A549 (cell line): ENCODE data around the gene PIM3. TPM values are rescaled to one million over a fixed set of nuclear protein-coding genes. Genes with fewer than 3 reads are reported as not detected.
A peak's percentile ranks its signal among the peaks of the same experiment; 100 is the strongest.

ENCODE experiments used
- ATAC-seq, 2 experiments: fragments of 200-7000 bp in 1 of 2; fragments of >200 bp in 1 of 2; cut with Nextera tagmentation in 1 of 2; cut with Tn5 transposase in 1 of 2; 3 replicates each; pipeline versions ENCODE4 v1.8.0 to v1.9.1; 2018 to 2020; ENCODE audit warnings: mild to moderate bottlenecking in 1 of 2, moderate library complexity in 1 of 2
- CTCF ChIA-PET: fragments of 300-600 bp; sonication (Branson Sonifier 250); formaldehyde crosslinking; extraction: SDS; loops from one replicate; lab custom pipeline; 2021; ENCODE audit warnings: antibody characterized with exemption, inconsistent platforms; lab: Yijun Ruan, JAX
- POLR2A ChIA-PET: fragments of 350-600 bp; formaldehyde crosslinking; extraction: SDS; loops from one replicate; lab custom pipeline; 2021; ENCODE audit warnings: antibody characterized with exemption, inconsistent platforms; lab: Yijun Ruan, JAX
- DNase-seq, 2 experiments: peaks; one replicate each; pipeline versions ENCODE4 v3.0.0 to v3.0.0-alpha.2; 2011 to 2016; ENCODE audit warnings: low read depth in 1 of 2, low spot score in 1 of 2
- FAIRE-seq: peaks from 2 replicates; lab custom pipeline; 2011; peaks lifted over from hg19 to GRCh38; lab: Jason Lieb, UNC
- H3K27ac ChIP-seq, 2 experiments: fragments of >200 bp; sonication (Bioruptor Twin); formaldehyde crosslinking; 3 replicates each; pipeline ENCODE4 v1.5.1; 2016 to 2017
- H3K4me1 ChIP-seq: fragments of >200 bp; sonication (Bioruptor Twin); formaldehyde crosslinking; 3 replicates; pipeline ENCODE4 v1.6.1; 2016
- H3K4me2 ChIP-seq: fragments of >200 bp; sonication (Bioruptor Twin); formaldehyde crosslinking; 3 replicates; pipeline ENCODE4 v1.6.1; 2016
- H3K4me3 ChIP-seq: fragments of >200 bp; sonication (Bioruptor Twin); formaldehyde crosslinking; 3 replicates; pipeline ENCODE4 v1.5.1; 2016
- H3K9me3 ChIP-seq: fragments of >200 bp; sonication (Bioruptor Twin); formaldehyde crosslinking; 3 replicates; pipeline ENCODE4 v1.6.1; 2016
- CBX2 ChIP-seq: fragments of 200-600 bp; sonication (generic); IDR thresholded peaks from 2 replicates; pipeline ENCODE4 v1.6.1; 2016; ENCODE audit warnings: low read depth, mild to moderate bottlenecking, borderline replicate concordance
- CBX8 ChIP-seq: fragments of 200-600 bp; sonication (generic); IDR thresholded peaks from 2 replicates; pipeline ENCODE4 v1.6.1; 2016
- CEBPB ChIP-seq, 2 experiments: fragments of >200 bp in 1 of 2; sonication (Bioruptor Twin) in 1 of 2; formaldehyde crosslinking in 1 of 2; IDR thresholded peaks; 2 replicates each; pipeline ENCODE4 v1.6.1; 2012 to 2016
- CHD2 ChIP-seq: fragments of 150-350 bp; IDR thresholded peaks from 2 replicates; pipeline ENCODE4 v1.6.1; 2014; ENCODE audit warnings: low read length; ENCODE audit not compliant: partially characterized antibody
- CTCF ChIP-seq: fragments of >200 bp; sonication (Bioruptor Twin); formaldehyde crosslinking; IDR thresholded peaks from 3 replicates; pipeline ENCODE4 v1.5.1; 2016
- EHF ChIP-seq: fragments of 250-450 bp; sonication (Bioruptor Pico); IDR thresholded peaks from 2 replicates; pipeline ENCODE4 v1.5.0; 2020; ENCODE audit warnings: mild to moderate bottlenecking
- EHMT2 ChIP-seq: fragments of 200-600 bp; sonication (generic); IDR thresholded peaks from 2 replicates; pipeline ENCODE4 v1.6.1; 2016; ENCODE audit warnings: antibody characterized with exemption, low read depth, mild to moderate bottlenecking, moderate library complexity
- FOSL2 ChIP-seq, 2 experiments: fragments of 450-650 bp in 1 of 2; fragments of >200 bp in 1 of 2; sonication (Bioruptor Twin) in 1 of 2; formaldehyde crosslinking; IDR thresholded peaks; 2 replicates each; pipeline versions ENCODE4 v1.5.0 to v1.6.1; 2016 to 2020; ENCODE audit warnings: mild to moderate bottlenecking in 1 of 2, moderate library complexity in 1 of 2
- HDAC2 ChIP-seq: fragments of 200-600 bp; sonication (generic); IDR thresholded peaks from 2 replicates; pipeline ENCODE4 v1.6.1; 2016
- HES2 ChIP-seq: fragments of >200 bp; sonication (Bioruptor Twin); formaldehyde crosslinking; IDR thresholded peaks from 2 replicates; pipeline ENCODE4 v1.6.1; 2016
- HMGXB4 ChIP-seq: fragments of 250-450 bp; sonication (Bioruptor Pico); IDR thresholded peaks from 2 replicates; pipeline ENCODE4 v1.5.0; 2021; ENCODE audit warnings: mild to moderate bottlenecking, moderate library complexity, borderline replicate concordance
- KDM1A ChIP-seq: fragments of 200-600 bp; sonication (generic); IDR thresholded peaks from 2 replicates; pipeline ENCODE4 v1.6.1; 2016; ENCODE audit warnings: low read depth, mild to moderate bottlenecking
- RCOR1 ChIP-seq: fragments of 150-350 bp; IDR thresholded peaks from 2 replicates; pipeline ENCODE4 v1.6.1; 2014; ENCODE audit warnings: antibody characterized with exemption, low read length, low read depth
- RFX5 ChIP-seq: fragments of 450-650 bp; IDR thresholded peaks from 2 replicates; pipeline ENCODE4 v1.7.1; 2014; ENCODE audit warnings: antibody characterized with exemption, mild to moderate bottlenecking, moderate library complexity
- RNF2 ChIP-seq: fragments of 200-600 bp; sonication (generic); IDR thresholded peaks from 2 replicates; pipeline ENCODE4 v1.6.1; 2016; ENCODE audit warnings: low read depth, mild to moderate bottlenecking, antibody characterized with exemption, moderate library complexity, borderline replicate concordance
- SMC3 ChIP-seq: fragments of >200 bp; sonication (Bioruptor Twin); formaldehyde crosslinking; IDR thresholded peaks from 3 replicates; pipeline ENCODE4 v1.6.1; 2018; ENCODE audit warnings: inconsistent platforms
- TP53 ChIP-seq: fragments of 250-450 bp; sonication (Bioruptor Pico); IDR thresholded peaks from 2 replicates; pipeline ENCODE4 v1.5.0; 2021; ENCODE audit warnings: mild to moderate bottlenecking, moderate library complexity
- ZC3H11A ChIP-seq: fragments of 450-650 bp; IDR thresholded peaks from 2 replicates; pipeline ENCODE4 v1.6.1; 2014; ENCODE audit warnings: antibody characterized with exemption, mild to moderate bottlenecking
- ZFP36 ChIP-seq: fragments of 450-650 bp; IDR thresholded peaks from 2 replicates; pipeline ENCODE4 v1.6.1; 2014; ENCODE audit warnings: borderline replicate concordance; ENCODE audit not compliant: partially characterized antibody
- ZNF302 ChIP-seq: fragments of 250-450 bp; sonication (Bioruptor Pico); IDR thresholded peaks from 2 replicates; pipeline ENCODE4 v1.9.0; 2021; ENCODE audit warnings: inconsistent platforms, mild to moderate bottlenecking, moderate library complexity
- ZSCAN20 ChIP-seq: fragments of 250-450 bp; sonication (Bioruptor Pico); IDR thresholded peaks from 2 replicates; pipeline ENCODE4 v1.8.0; 2022; ENCODE audit warnings: mild to moderate bottlenecking, moderate library complexity
- WGBS: methylation state at CpG from one replicate; pipeline ENCODE4 v1.1.6; 2017; ENCODE audit errors: missing lambda C conversion rate; 5-methylcytosine and 5-hydroxymethylcytosine counted together
- polyA plus RNA-seq, 4 experiments: library from polyadenylated mRNA; depleted of rRNA in 3 of 4; stranded (reverse); fragments of >200 nt; fragmentation: RNase III in 1 of 4; extraction: RNeasy Plus Mini Kit Qiagen cat#74134 plus additional on column Dnase treatment in 1 of 4; gene quantifications; 2 replicates in 3 of 4; 3 replicates in 1 of 4; pipeline ENCODE4 v1.2.3, GENCODE V29; 2011 to 2017
- TF ChIP-seq, protein P1 (sequence below): fragments of 450-650 bp; IDR thresholded peaks from 2 replicates; pipeline ENCODE4 v1.6.1; 2014; ENCODE audit warnings: antibody characterized with exemption
- TF ChIP-seq, protein P2 (sequence below): IDR thresholded peaks from 2 replicates; pipeline ENCODE4 v1.6.1; 2012; ENCODE audit warnings: low read depth, borderline replicate concordance
- TF ChIP-seq, protein P3 (sequence below): IDR thresholded peaks from 2 replicates; pipeline ENCODE4 v1.6.1; 2012

PIM3 gene
- polyA plus RNA-seq, 2 of the 4 experiments (the other 2 are of a cell fraction), result 4.4 to 11.3 TPM

DNA sequence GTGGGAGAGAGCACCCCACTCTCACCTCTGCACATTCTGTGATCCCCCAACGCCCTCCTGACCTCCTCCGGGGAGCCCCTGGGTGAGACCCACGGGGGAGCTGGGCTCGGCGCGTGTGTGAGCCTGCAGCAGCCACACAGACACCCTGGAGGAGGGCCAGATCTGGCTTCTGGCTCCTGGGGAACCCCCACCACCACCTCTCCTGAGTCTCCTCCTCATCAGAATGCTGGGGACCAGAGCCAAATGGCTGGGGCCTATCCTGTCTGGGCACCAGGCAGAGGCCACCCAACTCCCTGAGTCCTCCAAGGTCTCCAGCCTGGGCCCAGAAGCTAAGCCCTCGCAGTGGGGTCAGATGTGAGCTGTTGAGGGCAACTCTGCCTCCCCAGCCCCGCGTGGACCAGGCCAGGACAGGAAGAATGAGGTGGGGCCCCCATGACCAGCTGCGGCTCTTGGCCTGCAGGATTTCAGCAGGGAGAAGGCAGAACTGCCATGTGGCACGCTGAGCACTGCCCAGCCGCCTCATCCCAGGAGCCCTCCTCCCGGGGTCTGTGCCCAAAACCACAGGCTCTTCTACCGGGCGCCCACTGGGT, 5.5 kb upstream of the PIM3 start:
- no peak overlapping the region for H3K4me2 ChIP-seq
- ATAC-seq (no peak), FAIRE-seq (no peak), DNase-seq (no peak)
- H3K4me1 ChIP-seq, result peaks cover 45% of the 10 kb centered on the region
- no peaks in the 10 kb centered on the region for H3K9me3 ChIP-seq
- WGBS, result 78% methylated on average over 4 of the region's 15 CpGs
- ChIA-PET POLR2A (no interaction called here), CTCF (interaction anchor here (1.4 to 3.1 kb wide), 2 partner anchors 25 to 75 kb away, joined by 6 to 15 read pairs; no protein-coding TSS in a partner anchor)
- no peak overlapping the region for H3K4me3 ChIP-seq
- H3K27ac ChIP-seq, result peak overlapping the region in 1 of 2 experiments; percentile 36; a peak in 3 of 6 replicates
- TF ChIP-seq SMC3, result no peak
- TF ChIP-seq CEBPB (IDR thresholded peaks at IDR 0.05), result no peak
- no peak for TF ChIP-seq HES2
- no peak for TF ChIP-seq ZC3H11A
- TF ChIP-seq, protein P1, sequence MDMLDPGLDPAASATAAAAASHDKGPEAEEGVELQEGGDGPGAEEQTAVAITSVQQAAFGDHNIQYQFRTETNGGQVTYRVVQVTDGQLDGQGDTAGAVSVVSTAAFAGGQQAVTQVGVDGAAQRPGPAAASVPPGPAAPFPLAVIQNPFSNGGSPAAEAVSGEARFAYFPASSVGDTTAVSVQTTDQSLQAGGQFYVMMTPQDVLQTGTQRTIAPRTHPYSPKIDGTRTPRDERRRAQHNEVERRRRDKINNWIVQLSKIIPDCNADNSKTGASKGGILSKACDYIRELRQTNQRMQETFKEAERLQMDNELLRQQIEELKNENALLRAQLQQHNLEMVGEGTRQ, result no peak
- no peak for TF ChIP-seq TP53 (CRISPR knock-in tag)
- TF ChIP-seq, protein P2, sequence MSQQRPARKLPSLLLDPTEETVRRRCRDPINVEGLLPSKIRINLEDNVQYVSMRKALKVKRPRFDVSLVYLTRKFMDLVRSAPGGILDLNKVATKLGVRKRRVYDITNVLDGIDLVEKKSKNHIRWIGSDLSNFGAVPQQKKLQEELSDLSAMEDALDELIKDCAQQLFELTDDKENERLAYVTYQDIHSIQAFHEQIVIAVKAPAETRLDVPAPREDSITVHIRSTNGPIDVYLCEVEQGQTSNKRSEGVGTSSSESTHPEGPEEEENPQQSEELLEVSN, result no peak
- TF ChIP-seq CHD2, result no peak
- no peak for TF ChIP-seq ZSCAN20 (CRISPR knock-in tag)
- TF ChIP-seq RCOR1, result no peak
- TF ChIP-seq HMGXB4 (CRISPR knock-in tag), result no peak
- TF ChIP-seq CBX2, result no peak

DNA sequence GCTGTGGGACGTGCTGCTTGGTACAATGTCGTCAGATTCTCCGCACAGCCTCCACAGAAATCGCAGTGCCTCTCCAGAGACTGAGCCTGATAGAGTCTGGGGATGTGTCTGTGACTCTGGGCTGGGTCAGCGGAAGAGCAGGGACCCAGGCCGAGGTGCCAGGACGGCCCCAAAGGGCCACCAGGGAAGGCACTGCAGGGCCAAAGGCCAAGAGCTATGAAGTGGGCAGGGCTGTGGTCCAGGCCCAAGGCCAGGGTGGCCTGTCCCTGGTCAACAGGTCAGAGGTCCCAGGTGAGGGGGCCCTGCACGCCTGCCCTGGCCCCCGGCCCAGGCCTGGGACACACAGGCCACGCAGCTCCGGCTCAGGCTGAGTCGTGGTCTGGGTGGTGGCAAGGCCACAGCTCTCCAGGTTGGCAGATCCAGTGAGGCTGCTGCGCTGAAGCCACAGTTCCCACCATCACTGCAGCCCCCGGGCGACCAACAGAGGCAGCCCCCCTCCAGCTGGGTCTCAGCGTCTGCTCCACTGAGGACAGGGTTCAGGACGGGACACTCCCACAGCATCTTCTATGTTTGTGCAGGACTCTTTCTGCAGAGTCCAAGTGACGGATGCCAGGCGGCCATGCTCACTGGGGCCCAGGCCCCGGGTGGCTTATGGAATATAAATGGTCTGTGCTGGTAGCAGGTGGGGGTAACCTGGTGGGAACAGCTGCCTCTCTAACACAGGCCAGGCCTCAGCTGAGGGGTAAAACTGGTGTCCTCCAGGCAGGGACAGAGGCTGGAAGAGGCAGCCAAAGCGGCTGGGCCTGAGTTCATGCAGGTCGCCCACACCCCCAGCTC, 4.8 kb upstream of the PIM3 start:
- POLR2A ChIA-PET, result no interaction called here
- no peaks in the 10 kb centered on the region for H3K9me3 ChIP-seq
- no peak overlapping the region for H3K4me3 ChIP-seq
- H3K27ac ChIP-seq, result peak overlapping the region in 1 of 2 experiments; percentile 36; a peak in 2 of 6 replicates
- no peak for DNase-seq
- no peak for ATAC-seq
- WGBS, result 100% methylated on average over 6 of the region's 22 CpGs
- no peak for TF ChIP-seq TP53 (CRISPR knock-in tag)
- TF ChIP-seq CBX8, result no peak
- TF ChIP-seq RNF2, result no peak
- TF ChIP-seq HDAC2, result no peak
- TF ChIP-seq ZFP36, result no peak
- TF ChIP-seq EHF, result no peak
- no peak for TF ChIP-seq ZNF302 (CRISPR knock-in tag)
- no peak for TF ChIP-seq KDM1A
- TF ChIP-seq, protein P3, sequence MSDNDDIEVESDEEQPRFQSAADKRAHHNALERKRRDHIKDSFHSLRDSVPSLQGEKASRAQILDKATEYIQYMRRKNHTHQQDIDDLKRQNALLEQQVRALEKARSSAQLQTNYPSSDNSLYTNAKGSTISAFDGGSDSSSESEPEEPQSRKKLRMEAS, result no peak
- no peak for TF ChIP-seq SMC3
- no peak for TF ChIP-seq CTCF
- TF ChIP-seq CHD2, result no peak
- no peak for TF ChIP-seq HMGXB4 (CRISPR knock-in tag)
- TF ChIP-seq RFX5, result no peak
- TF ChIP-seq FOSL2 (IDR thresholded peaks at IDR 0.05), result no peak
- no peak for TF ChIP-seq FOSL2 (CRISPR knock-in tag; IDR thresholded peaks at IDR 0.05)
- no peak for TF ChIP-seq EHMT2
- peaks cover 42% of the 10 kb centered on the region for H3K4me1 ChIP-seq
- H3K4me2 ChIP-seq, result no peak overlapping the region
- no peak for FAIRE-seq
- CTCF ChIA-PET, result interaction anchor here (1.1 to 3.1 kb wide), 4 partner anchors 9 to 386 kb away, joined by 4 to 15 read pairs (median 5); no protein-coding TSS in a partner anchor
